HUES6 (cell line): ENCODE data around the gene PBX3.

Experiments
- H3K27ac ChIP-seq: 2 replicates; pipeline ENCODE4 v1.7.0; 2013; ENCODE audit warnings: low read depth, mild to moderate bottlenecking, low read length, inconsistent platforms
- H3K27me3 ChIP-seq: 2 replicates; pipeline ENCODE4 v1.6.1; 2013; ENCODE audit warnings: low read length; ENCODE audit not compliant: control insufficient read depth, insufficient read depth
- H3K36me3 ChIP-seq: 2 replicates; pipeline ENCODE4 v1.6.1; 2013; ENCODE audit warnings: low read length; ENCODE audit not compliant: control insufficient read depth, insufficient read depth
- H3K4me1 ChIP-seq: 2 replicates; pipeline ENCODE4 v1.6.1; 2013; ENCODE audit warnings: low read length; ENCODE audit not compliant: control insufficient read depth, insufficient read depth
- H3K4me3 ChIP-seq: 2 replicates; pipeline ENCODE4 v1.5.1; 2013; ENCODE audit warnings: low read depth, low read length
- H3K9ac ChIP-seq: one replicate; pipeline ENCODE4 v1.6.1; 2013; ENCODE audit warnings: mild to moderate bottlenecking, low read length
- H3K9me3 ChIP-seq: 2 replicates; pipeline ENCODE4 v1.6.1; 2013; ENCODE audit warnings: low read depth, low read length; ENCODE audit not compliant: control insufficient read depth, insufficient read depth

PBX3 gene

GRCh38 chr9:125974705-125975104, 227.5 kb downstream of the PBX3 start:
- peaks cover 22% of the 10 kb centered on the region for H3K9me3 ChIP-seq
- H3K4me3 ChIP-seq, result no peak overlapping the region
- H3K9ac ChIP-seq, result no peak overlapping the region
- H3K27ac ChIP-seq, result no peak overlapping the region
- no peaks in the 10 kb centered on the region for H3K4me1 ChIP-seq
- no peaks in the 10 kb centered on the region for H3K27me3 ChIP-seq
- no peaks in the 10 kb centered on the region for H3K36me3 ChIP-seq

- Histone ChIP-seq H3K9me3 (peaks cover 23% of the 10 kb centered on the region), H3K9ac (no peak overlapping the region), H3K4me3 (no peak overlapping the region), H3K27ac (no peak overlapping the region), H3K4me1 (no peaks in the 10 kb centered on the region), H3K27me3 (no peaks in the 10 kb centered on the region), H3K36me3 (no peaks in the 10 kb centered on the region)
Observed at GRCh38 chr9:125977223-125977622, 230.1 kb downstream of the PBX3 start.

- no peak overlapping the region for H3K9ac ChIP-seq
- no peaks in the 10 kb centered on the region for H3K36me3 ChIP-seq
- no peaks in the 10 kb centered on the region for H3K27me3 ChIP-seq
- H3K9me3 ChIP-seq, result peaks cover 22% of the 10 kb centered on the region
- H3K27ac ChIP-seq, result no peak overlapping the region
- no peak overlapping the region for H3K4me3 ChIP-seq
- no peaks in the 10 kb centered on the region for H3K4me1 ChIP-seq
Observed at GRCh38 chr9:125979383-125979782, 232.2 kb downstream of the PBX3 start.

- no peak overlapping the region for H3K9ac ChIP-seq
- peaks cover 14% of the 10 kb centered on the region; the same call in 1 of the 2 replicates for H3K9me3 ChIP-seq
- H3K27ac ChIP-seq, result no peak overlapping the region
- no peaks in the 10 kb centered on the region for H3K4me1 ChIP-seq
- H3K36me3 ChIP-seq, result no peaks in the 10 kb centered on the region
- H3K4me3 ChIP-seq, result no peak overlapping the region
- no peaks in the 10 kb centered on the region for H3K27me3 ChIP-seq
Observed at GRCh38 chr9:125982798-125983406, 235.7 kb downstream of the PBX3 start.

- no peaks in the 10 kb centered on the region for H3K27me3 ChIP-seq
- H3K4me1 ChIP-seq, result no peaks in the 10 kb centered on the region
- no peak overlapping the region for H3K9ac ChIP-seq
- H3K27ac ChIP-seq, result no peak overlapping the region
- no peaks in the 10 kb centered on the region for H3K36me3 ChIP-seq
- H3K9me3 ChIP-seq, result peaks cover 9% of the 10 kb centered on the region; the same call in 1 of the 2 replicates
- no peak overlapping the region for H3K4me3 ChIP-seq
Observed at GRCh38 chr9:125983681-125984080, 236.5 kb downstream of the PBX3 start.

- Histone ChIP-seq H3K27me3 (no peaks in the 10 kb centered on the region), H3K4me3 (no peak overlapping the region), H3K27ac (no peak overlapping the region), H3K4me1 (no peaks in the 10 kb centered on the region), H3K36me3 (no peaks in the 10 kb centered on the region), H3K9me3 (peaks cover 3% of the 10 kb centered on the region; the same call in 1 of the 2 replicates), H3K9ac (no peak overlapping the region)
Observed at GRCh38 chr9:125984461-125984860, 237.3 kb downstream of the PBX3 start.

GRCh38 chr9:125985142-125985997, 238.2 kb downstream of the PBX3 start:
- Histone ChIP-seq H3K36me3 (no peaks in the 10 kb centered on the region), H3K9ac (no peak overlapping the region), H3K27ac (no peak overlapping the region), H3K4me1 (no peaks in the 10 kb centered on the region), H3K9me3 (no peaks in the 10 kb centered on the region), H3K4me3 (no peak overlapping the region), H3K27me3 (no peaks in the 10 kb centered on the region)

GRCh38 chr9:125985998-125986655, 239.0 kb downstream of the PBX3 start:
- Histone ChIP-seq H3K27ac (no peak overlapping the region), H3K4me3 (no peak overlapping the region), H3K9ac (no peak overlapping the region), H3K27me3 (no peaks in the 10 kb centered on the region), H3K36me3 (no peaks in the 10 kb centered on the region), H3K9me3 (no peaks in the 10 kb centered on the region), H3K4me1 (0 out of 2 replicates have a peak, but pooled peaks cover 2% of the 10 kb centered on the region)

GRCh38 chr9:125986966-125987365, 239.8 kb downstream of the PBX3 start:
- Histone ChIP-seq H3K4me3 (no peak overlapping the region), H3K4me1 (0 out of 2 replicates have a peak, but pooled peaks cover 2% of the 10 kb centered on the region), H3K27ac (no peak overlapping the region), H3K27me3 (no peaks in the 10 kb centered on the region), H3K36me3 (no peaks in the 10 kb centered on the region), H3K9ac (no peak overlapping the region), H3K9me3 (no peaks in the 10 kb centered on the region)

- Histone ChIP-seq H3K27ac (no peak overlapping the region), H3K9ac (no peak overlapping the region), H3K4me3 (no peak overlapping the region), H3K9me3 (no peaks in the 10 kb centered on the region), H3K4me1 (0 out of 2 replicates have a peak, but pooled peaks cover 2% of the 10 kb centered on the region), H3K27me3 (no peaks in the 10 kb centered on the region), H3K36me3 (no peaks in the 10 kb centered on the region)
Observed at GRCh38 chr9:125987420-125987819, 240.2 kb downstream of the PBX3 start.
